ENCODE data around the gene NOTCH4.

The NOTCH4 gene

DNA sequence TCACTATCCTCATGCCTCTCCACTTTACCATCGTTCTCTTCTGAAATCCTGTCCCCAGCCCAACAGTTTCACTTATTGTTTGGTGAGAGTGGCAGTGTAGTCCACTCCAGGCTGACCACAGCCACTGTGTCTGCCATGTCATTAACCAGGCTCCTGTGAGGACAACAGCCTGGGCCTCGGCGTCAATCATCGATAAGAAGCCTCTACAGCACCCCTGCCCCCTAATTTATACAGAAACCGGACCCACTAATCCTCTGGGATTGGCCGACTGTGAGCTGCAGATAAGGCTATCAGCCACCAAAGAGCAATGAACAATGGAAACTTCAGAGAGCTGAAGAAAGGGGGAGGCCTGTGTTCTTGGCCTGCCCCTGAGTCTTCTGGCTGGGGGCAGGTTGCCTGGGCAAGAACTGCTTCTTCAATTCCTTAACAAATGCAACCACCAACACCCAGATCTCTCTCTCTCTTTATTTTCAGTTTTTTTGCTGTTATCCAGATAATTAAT, 56.1 kb downstream of the NOTCH4 start:
- no peak overlapping the region for H3K4me3 ChIP-seq (ENCODE audit: low read depth, low read length)

DNA sequence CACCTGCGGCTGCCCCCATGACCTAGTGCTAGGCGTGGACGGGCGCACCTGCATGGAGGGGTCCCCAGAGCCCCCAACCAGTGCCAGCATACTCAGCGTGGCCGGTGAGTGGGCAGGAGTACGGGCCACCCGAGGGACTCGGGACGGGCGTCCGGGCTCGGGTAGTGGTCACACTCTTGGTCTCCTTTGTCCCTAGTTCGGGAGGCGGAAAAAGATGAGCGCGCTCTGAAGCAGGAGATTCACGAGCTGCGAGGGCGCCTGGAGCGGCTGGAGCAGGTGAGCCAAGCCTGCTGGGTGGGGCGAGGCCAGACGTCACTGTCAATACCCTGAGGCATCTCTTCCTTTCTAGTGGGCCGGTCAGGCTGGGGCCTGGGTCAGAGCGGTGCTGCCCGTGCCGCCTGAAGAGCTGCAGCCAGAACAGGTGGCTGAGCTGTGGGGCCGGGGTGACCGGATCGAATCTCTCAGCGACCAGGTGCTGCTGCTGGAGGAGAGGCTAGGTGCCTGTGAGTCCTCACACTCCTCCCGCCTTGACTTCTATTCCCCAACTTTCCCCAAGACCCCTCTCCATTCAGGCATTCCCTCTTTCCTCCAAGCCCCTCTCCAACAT, 56.6 kb downstream of the NOTCH4 start:
- no peak overlapping the region for H3K4me3 ChIP-seq (ENCODE audit: low read depth, low read length)

DNA sequence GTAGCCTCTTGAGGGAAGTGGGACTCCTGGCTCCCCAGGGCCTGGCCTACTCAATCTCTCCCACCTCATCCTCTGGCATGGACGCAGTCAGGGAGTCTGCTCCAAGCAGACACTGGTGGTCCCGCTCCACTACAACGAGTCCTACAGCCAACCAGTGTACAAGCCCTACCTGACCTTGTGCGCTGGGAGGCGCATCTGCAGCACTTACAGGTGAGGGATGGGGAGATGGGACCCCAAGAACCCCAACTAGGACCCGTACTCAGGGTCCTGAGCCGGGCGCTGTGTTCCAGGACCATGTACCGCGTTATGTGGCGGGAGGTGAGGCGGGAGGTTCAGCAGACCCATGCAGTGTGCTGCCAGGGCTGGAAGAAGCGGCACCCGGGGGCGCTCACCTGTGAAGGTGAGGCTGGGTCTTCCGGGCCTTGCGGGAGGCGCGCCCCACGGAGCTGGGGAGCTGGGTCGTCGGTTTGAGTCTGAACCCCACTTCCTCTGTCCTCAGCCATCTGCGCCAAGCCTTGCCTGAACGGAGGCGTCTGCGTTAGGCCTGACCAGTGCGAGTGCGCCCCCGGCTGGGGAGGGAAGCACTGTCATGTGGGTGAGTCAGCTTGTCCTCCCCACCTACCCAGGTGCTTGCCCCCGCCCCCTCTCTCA, 57.3 kb downstream of the NOTCH4 start:
- H3K4me3 ChIP-seq (ENCODE audit: low read depth, low read length), result no peak overlapping the region

DNA sequence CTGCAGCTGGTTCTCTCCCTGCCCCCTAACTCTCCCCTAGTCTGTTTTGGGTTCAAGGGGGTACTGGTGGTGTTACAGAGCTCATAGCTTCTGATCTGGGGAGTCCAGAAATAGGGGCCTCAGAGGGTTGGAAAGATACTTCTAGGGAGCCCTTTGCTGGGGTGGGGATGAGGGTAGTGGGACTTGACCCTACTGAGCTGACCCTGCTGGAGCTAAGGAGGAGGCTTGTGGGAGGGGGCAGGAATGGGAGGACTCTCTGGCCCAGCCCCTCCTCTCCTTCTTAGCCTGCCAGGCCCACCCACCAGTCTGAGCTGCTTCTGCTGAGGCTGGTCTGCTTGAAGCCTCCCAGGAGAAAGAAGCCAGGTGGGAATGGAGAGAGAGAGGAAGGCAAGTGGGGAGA, 59.6 kb downstream of the NOTCH4 start, which contains the start of gene EGFL8:
Gene EGFL8, plus strand, starts transcription at position 301 of the 400 bp plus-strand sequence. CDS start 1,571 bp downstream, outside the sequence.
- H3K4me3 ChIP-seq (ENCODE audit: low read depth, low read length), result no peak within 1 kb of the TSS

DNA sequence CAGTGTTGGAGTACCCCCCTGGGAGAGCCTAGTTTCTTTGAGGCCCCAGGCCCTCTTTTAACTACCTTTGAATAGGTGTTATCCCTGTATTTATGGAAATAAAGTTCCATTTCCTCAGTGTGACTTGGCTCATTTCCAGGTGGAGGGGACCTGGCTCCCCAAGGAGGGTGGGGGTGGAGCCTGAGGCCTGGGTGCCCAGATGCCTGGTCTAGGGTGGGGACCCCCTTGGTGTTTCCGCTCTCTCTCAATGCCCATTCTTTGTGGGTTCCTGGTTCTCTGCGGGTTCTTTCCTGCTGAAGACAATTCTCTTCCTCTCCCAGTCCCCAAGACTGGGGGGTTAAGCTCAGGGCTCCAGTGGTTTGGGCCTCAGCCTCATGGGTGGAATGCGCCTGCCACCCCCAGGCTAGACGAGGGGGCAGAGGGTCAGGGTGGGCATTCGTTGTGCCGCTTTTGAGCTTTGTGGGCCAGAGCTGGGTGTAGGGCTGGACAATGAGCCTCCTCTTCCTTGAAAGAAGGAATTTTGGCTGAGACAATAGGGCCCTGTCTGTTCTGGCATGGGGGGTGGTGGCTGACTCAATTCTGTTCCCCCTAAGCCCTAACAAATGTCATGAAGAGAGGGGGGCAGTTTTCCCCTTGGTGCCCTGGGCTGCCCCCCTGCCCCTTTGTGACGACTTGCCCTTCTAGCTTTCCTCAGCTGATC, 60.2 kb downstream of the NOTCH4 start:
- no peak overlapping the region for H3K4me3 ChIP-seq (ENCODE audit: low read depth, low read length)

DNA sequence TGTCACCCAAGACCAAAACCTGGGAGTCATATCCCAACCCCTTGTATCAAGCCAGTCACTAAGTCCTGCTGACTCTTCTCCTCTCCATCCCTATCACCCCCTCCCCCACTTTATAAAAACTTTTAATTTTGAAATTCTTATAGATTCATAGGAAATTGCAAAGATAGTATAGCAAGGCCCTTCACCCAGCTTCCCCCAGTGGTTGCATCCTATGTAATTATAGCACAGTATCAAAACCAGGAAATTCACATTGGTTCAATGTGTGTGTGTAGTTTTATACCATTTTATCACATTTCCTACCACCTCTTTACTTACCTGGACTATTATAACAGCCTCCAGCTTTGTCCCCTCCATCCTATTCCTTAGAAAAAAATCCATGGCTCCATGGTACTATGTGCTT, 65.8 kb downstream of the NOTCH4 start:
- H3K4me3 ChIP-seq (ENCODE audit: low read depth, low read length), result no peak overlapping the region

DNA sequence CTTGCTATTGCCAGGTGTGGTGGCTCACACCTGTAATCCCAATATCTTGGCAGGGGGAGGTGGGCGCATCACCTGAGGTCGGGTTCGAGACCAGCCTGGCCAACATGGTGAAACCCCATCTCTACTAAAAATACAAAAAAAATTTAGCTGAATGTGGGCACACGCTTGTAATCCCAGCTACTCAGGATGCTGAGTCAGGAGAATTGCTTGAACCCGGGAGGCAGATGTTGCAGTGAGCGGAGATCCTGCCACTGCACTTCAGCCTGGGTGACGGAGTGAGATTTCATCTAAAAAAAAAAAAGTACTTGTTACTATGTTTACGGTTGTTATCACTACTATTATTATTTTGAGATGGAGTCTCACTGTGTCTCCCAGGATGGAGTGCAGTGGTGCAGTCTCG, 67.0 kb downstream of the NOTCH4 start:
- H3K4me3 ChIP-seq (ENCODE audit: low read depth, low read length), result no peak overlapping the region

DNA sequence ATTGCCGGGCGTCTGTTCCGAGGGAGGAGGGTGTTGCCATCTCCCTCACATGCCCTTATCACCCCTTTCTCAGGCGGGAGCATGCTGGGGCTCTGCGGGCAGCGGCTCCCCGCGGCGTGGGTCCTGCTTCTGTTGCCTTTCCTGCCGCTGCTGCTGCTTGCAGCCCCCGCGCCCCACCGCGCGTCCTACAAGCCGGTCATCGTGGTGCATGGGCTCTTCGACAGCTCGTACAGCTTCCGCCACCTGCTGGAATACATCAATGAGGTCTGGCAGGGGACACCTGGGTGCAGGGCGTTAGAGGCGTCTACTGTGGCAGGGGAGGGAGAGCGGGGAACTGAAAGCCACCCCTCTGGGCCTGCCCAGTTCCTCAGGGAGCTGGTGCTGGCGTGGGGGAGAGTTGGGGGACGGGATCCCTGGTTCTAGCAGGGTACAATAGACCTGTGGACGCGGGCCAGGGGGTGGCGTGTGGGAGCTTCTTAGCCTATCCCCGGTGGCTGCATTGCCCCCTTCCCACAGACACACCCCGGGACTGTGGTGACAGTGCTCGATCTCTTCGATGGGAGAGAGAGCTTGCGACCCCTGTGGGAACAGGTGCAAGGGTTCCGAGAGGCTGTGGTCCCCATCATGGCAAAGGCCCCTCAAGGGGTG, 69.2 kb downstream of the NOTCH4 start:
- H3K4me3 ChIP-seq (ENCODE audit: low read depth, low read length), result peak overlapping the region; percentile 93

DNA sequence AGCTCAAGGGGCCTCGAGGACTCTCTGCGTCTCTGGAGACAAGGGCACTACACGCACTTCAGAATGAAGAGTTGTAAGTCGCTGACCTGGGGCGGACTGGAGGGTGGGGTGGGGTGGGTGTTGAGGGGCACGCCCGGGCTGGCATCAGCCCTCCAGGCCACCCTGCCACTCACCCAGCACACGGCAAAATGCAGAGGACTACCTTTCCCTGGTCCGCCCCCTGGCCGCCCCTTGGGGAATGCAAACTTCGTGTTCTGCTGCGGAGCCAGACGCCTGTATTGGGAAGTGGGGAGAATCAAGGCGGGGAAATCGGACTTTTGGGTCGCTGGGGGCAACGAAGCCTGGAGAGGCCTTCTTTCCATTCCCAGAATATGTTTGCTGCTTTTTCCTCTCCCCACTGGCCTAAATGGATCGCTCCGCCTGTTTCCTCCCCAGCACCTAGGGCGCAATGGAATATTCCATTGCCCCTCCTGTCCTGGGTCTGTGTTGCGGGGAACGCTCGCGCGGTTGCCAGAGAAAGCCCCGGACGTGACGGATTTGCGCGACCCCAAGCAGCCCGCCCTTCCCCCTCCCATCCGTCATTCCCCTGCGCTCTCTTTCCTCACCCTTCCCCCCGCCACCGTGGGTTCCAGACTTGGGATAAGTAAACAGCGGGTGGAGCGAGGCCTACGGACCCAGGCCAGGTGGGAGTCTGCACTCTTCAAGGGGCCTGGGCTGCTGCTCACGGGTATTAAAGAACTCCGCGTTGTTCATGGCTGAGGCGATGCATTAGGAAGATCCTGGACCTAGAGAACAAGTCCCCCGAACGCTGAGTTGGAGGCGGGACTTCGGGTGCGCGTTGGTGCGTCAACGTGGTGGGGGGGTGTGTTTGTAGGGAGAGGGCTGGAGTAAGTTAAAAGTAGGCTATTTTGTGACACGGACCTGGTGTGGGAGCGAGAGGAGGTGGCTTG, 70.0 kb downstream of the NOTCH4 start, which contains the start of gene PPT2:
Gene PPT2, plus strand, starts transcription at position 578 of the 950 bp plus-strand sequence. CDS start 454 bp downstream, outside the sequence.
- peak within 1 kb of the TSS; percentile 93 for H3K4me3 ChIP-seq (ENCODE audit: low read depth, low read length)

DNA sequence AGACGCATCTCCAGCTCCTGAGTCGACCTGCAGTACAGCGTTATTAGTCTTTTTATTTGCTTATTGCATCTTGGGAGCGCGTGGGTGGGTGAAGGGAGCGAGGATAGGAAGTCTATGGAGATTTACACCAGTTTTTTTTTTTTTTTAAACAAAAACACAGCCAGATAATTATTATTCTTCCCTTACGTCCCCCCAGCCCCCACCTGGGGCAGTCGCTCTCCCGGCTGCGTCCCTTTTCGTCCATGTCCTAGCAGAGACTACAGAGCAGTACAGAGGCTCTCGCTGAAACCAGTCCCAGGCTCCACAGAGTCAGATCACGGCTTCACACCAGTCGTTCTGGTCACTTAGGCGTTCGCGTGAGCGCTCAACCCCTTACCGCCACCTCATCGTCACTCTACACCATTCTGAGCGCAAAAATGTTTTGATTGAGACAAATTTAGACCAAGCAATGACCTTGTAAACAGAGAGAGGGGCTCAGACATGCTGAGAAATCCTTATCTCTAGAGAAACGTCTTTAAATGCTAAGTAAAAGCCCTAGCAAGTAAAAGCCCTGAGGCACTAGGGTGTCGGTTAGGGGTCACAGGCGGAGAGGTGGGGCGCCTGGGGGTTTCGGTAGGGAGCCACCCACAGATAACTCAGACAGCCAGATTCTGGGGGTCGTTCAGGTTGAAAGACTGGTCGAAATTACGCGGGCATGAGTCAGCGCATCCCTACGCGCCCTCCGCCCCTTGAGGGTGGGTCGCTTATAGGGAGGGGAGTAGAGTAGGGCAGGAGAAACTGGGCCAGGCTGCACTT, 70.9 kb downstream of the NOTCH4 start:
- H3K4me3 ChIP-seq (ENCODE audit: low read depth, low read length), result peak overlapping the region; percentile 93

DNA sequence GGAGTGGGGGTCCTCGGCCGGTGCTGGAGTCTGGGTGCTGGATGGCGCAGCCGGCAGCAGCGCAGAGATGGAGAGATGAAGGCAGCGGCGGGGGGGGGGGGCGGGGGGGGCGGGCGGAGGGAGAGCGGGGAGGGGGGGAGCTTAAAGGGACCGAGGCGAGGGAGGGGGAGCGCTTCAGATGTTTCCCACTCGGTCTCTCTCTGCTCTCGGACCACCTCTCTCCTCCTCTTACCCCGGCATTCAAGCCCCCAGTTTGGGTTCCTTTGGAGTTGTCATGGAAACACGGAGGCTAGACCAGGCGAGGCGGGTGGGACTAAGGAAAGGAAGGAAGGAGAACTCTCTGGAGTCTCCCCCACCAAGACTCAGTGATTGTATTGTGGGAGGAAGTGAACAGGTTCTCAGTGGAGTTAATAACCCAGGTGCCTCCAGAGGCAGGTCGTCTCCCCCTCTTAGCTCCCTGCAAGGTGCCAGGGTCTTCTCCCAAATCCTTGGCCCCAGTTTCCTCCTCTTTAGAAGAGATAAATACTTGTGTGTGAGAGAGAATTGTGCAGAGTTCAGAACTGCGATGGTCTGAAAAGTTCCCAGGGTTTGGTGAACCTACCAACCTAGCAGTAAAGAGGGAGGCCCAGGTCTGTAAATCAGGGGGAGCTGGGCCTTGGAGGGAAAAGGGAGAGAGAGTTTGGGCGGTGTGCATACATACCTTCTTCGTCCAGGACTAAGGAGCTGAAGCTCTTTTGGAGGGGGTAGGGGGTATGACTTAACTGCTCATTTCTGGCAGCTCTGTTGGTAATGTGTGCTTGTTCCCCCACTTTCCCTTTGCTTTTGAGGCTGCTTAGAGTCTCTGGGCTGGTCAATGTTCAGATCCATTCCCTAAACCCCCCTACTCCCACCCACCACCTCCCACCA, 71.8 kb downstream of the NOTCH4 start, which contains the start of gene PRRT1:
Gene PRRT1, minus strand, starts transcription at position 77 of the 906 bp plus-strand sequence. CDS start 112 bp downstream, outside the sequence.
- peak within 1 kb of the TSS; percentile 93 for H3K4me3 ChIP-seq (ENCODE audit: low read depth, low read length)

DNA sequence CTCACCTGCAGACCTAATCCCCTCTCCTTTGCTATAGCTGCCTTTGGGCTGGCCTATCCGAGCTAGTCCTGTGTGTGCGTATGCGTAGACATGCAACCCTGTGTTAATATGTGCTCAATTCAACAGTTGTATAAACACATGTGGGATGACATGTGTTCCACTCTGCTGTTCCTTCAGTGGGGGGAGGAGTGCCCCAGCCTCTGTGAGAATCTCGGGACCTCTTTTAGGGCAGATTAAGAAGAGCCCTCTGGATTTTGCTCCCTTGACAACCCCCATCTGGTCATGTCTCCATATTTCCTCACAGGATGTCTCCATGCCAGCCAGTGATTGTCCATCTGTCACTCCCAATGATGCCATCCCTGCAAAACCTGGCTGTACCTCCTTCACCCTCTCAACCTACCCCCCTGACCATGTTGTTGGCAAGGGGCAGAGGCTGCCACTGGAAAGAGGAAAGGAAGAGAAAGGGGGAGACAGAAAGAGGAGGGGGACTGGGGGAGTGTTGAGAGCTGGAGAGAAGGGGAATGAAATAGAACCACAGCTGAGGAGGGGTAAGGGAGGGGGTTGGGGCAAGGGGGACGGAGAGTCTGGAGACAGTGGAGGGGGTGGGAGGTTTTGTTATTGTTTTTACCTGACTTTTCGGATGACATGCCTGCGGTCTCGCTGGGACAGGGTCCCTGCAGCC, 72.5 kb downstream of the NOTCH4 start:
- no peak overlapping the region for H3K4me3 ChIP-seq (ENCODE audit: low read depth, low read length)

DNA sequence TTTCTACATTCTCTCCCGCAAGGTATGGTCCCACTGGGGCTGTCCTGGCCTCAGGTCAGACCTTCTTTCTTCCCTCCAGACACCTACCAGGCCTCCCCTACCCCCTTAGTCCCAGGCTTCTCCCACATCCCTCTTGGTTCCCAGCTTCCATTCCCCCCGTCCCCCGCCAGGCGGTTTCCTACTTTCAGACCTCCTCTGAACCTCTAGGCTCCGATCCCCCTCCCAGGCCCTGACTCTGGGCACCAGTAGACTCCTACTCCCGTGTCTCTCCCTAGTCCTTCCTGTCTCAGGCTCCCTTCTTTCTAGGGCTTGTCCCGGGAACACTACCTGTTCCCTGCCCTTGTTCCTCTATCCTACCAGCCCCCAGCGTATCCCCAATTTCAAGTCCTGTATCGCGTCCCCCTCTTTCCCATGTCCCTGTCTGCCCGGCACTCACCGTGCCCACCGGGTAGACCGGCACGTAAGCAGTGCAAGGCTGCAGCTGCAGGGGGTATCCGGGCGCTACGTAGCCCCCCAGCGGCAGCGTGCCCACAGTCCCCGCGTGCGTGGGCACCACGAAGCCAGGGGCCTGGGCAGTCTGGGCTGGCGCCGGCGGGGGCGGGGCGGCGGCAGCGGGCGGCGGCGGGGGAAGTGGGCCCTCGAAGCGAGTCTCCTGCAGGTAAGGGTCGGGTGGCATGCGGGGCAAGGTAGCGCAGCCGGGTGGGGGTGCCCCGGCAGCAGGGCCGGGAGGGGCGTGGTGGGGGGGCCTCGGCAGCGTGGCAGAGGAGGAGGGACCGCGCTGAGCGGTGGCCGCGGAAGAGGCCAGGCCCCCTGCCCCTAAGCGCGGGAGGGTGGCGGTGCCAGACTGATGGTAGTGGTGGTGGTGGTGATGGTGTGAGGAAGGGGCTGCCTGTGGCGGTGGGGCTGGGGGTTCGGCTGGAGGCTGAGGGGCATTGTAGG, 73.7 kb downstream of the NOTCH4 start:
- H3K4me3 ChIP-seq (ENCODE audit: low read depth, low read length), result peak overlapping the region; percentile 25

DNA sequence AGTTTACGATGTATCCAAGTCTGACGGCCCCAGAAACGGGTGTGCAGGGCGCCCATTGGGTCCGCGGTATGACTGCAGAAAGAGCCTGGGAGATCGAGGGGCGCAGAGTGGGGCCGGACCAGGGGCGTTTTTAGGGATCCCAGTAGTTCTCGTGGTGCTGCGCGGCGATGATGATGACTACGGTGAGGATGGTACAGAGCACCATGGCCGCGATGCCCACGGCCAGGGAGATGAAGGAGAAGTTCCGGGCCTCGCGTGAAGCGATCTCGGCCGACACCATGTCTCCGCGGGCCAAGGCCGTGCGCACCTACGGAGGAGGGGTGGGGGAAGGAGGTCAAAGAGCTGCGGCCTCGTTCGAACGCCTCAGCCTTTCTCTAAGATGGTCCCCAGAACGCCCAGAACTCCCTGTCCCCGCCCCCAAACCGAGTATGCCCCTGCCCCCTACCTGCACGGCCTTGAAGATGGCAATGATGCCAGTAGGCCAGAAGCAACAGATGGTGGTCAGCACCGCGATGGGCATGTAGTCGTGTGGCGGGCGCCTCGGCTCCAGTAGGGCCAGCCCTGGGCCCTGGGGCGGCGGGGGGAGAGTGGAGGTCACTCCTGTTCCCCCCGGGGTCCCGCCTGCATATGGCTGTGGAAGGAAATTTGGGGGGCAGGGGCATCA, 74.6 kb downstream of the NOTCH4 start:
- peak overlapping the region; percentile 36 for H3K4me3 ChIP-seq (ENCODE audit: low read depth, low read length)

DNA sequence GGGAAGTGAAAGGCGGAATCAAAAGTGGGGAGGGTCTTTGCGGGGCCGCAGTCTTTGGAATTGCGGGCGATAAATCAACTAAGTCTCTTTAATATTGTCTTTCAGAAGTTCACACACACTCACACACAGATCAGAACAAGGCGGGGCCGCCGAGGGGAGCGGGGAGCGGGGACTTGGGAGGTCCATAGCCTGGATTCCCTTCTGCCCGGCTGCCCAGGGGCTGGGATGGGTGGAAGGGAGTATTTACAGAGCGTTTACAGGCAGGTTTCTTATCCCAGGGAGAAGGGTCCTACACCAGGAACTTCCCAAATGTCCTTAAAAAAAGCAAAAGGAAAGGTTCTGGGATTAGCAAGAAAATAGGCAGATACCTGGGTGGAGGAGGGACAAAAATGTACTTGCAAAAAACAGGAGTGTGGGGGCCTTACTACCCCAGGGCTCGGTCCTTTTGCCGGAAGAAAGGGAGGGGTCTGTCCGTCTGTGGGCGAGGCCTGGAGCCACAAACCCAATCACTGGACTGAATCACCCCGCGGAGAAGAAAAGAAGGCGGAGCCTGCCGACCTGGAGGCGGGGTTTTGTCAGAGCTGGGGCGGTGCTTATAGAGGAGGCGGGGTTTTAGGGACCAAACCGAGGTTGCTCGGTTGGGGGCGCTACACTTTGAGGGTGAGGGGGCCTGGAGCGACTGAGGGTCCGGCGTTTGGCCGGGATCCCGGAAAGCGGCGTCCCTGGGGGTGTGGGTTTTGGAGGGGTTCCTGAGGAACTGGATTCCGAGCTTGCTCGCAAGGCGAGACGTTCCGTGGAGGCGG, 75.4 kb downstream of the NOTCH4 start:
- peak overlapping the region; percentile 36 for H3K4me3 ChIP-seq (ENCODE audit: low read depth, low read length)

All from iPS-11a (cell line).